ENCODE results near the gene DENND5B.
"Not testable (repeated sequence)": the region's sequence is repeated elsewhere in the genome, so short reads cannot be mapped to it uniquely, and the experiment has no call there.

DENND5B gene

GRCh38 chr12:31591380-31591901 is 505 bp upstream of the DENND5B start:
- no peak for DNase-seq (ENCODE audit: low read depth)

GRCh38 chr12:31589904-31590641 is 863 bp downstream of the DENND5B start:
- no peak for DNase-seq (ENCODE audit: low read depth)

- no peak for DNase-seq (ENCODE audit: low read depth)
Measured at GRCh38 chr12:31589598-31589903, 1.4 kb downstream of the DENND5B start.

- no peak for DNase-seq (ENCODE audit: low read depth)
Measured at GRCh38 chr12:31588976-31589375, 2.0 kb downstream of the DENND5B start.

GRCh38 chr12:31586728-31587127 is 4.2 kb downstream of the DENND5B start:
- DNase-seq (ENCODE audit: low read depth), result no peak

GRCh38 chr12:31585895-31586294 is 5.0 kb downstream of the DENND5B start:
- no peak for DNase-seq (ENCODE audit: low read depth)

GRCh38 chr12:31585271-31585670 is 5.7 kb downstream of the DENND5B start:
- no peak for DNase-seq (ENCODE audit: low read depth)

GRCh38 chr12:31584782-31585181 is 6.2 kb downstream of the DENND5B start:
- DNase-seq (ENCODE audit: low read depth), result no peak

- no peak for DNase-seq (ENCODE audit: low read depth)
Measured at GRCh38 chr12:31583878-31584277, 7.1 kb downstream of the DENND5B start.

- no peak for DNase-seq (ENCODE audit: low read depth)
Measured at GRCh38 chr12:31582155-31582554, 8.8 kb downstream of the DENND5B start.

GRCh38 chr12:31578632-31579031 is 12.3 kb downstream of the DENND5B start:
- no peak for DNase-seq (ENCODE audit: low read depth)

- no peak for DNase-seq (ENCODE audit: low read depth)
Measured at GRCh38 chr12:31574803-31575575, 15.9 kb downstream of the DENND5B start.

- DNase-seq (ENCODE audit: low read depth), result not testable (repeated sequence)
Measured at GRCh38 chr12:31574367-31574766, 16.6 kb downstream of the DENND5B start.

- DNase-seq (ENCODE audit: low read depth), result no peak
Measured at GRCh38 chr12:31572900-31573600, 17.9 kb downstream of the DENND5B start.

- DNase-seq (ENCODE audit: low read depth), result no peak
Measured at GRCh38 chr12:31570880-31571279, 20.1 kb downstream of the DENND5B start.

- not testable (repeated sequence) for DNase-seq (ENCODE audit: low read depth)
Measured at GRCh38 chr12:31569517-31569916, 21.4 kb downstream of the DENND5B start.

GRCh38 chr12:31568498-31568897 is 22.4 kb downstream of the DENND5B start:
- no peak for DNase-seq (ENCODE audit: low read depth)

GRCh38 chr12:31567029-31567428 is 23.9 kb downstream of the DENND5B start:
- DNase-seq (ENCODE audit: low read depth), result no peak

GRCh38 chr12:31566547-31566946 is 24.4 kb downstream of the DENND5B start:
- DNase-seq (ENCODE audit: low read depth), result no peak

- DNase-seq (ENCODE audit: low read depth), result no peak
Measured at GRCh38 chr12:31562594-31563328, 28.2 kb downstream of the DENND5B start.

GRCh38 chr12:31560516-31560915 is 30.4 kb downstream of the DENND5B start:
- no peak for DNase-seq (ENCODE audit: low read depth)

- no peak for DNase-seq (ENCODE audit: low read depth)
Measured at GRCh38 chr12:31558521-31558920, 32.4 kb downstream of the DENND5B start.

Measured in activated T-helper 9 cell treated with anti-CD3 and anti-CD28 coated beads, Interleukin-2, amount 50 U/mL, for 16 hours (primary cell).